HG03045 (cell line): Measurements from ENCODE around the gene CYYR1.

Experiments
- ATAC-seq: cut with Tn5 transposase; IDR thresholded peaks from one replicate; pipeline ENCODE4 v1.9.1; 2021; ENCODE audit warnings: mild to moderate bottlenecking, moderate library complexity; ENCODE audit not compliant: unreplicated experiment

CYYR1 gene

GRCh38 chr21:26443291-26443690, 129.8 kb downstream of the CYYR1 start:
- no peak for ATAC-seq

DNA sequence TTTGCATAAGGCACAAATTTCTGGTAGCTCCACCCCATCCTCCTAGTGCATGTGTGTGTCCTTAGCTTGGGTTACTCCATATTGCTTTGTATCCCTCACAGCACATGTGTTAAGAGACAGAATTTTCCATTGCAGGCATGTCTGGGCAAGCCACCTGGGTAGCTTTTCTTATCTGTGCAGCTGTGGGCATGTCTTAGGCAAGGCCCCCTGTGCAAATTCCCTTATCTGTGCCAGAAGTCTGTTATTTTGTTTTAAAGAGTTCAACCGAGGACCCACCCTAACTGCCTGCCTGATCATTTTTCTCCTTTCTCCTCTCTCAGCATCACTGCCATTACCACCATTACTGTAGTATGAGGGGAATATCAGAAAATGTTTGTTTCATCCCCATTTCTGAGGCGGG, 131.9 kb downstream of the CYYR1 start:
- no peak for ATAC-seq

DNA sequence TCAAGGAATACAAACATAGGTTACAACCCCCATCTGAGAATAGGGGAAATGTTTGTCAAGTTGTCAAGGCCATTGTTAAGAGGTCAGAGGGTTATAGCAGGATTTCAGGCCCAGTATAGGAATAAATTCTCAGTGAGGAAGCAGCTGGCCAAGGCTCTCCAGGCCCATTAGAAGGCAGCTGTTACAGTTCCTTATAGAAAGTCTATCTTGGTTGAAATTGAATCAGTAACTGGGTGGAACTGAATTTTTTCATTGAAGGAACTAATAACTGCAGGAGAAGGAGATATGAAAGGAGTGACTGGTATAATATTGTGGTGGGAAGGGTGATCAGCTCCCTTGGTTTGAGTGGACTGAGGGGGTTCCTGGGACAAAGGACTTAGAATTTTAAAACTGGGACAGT, 134.1 kb downstream of the CYYR1 start:
- ATAC-seq: no peak

DNA sequence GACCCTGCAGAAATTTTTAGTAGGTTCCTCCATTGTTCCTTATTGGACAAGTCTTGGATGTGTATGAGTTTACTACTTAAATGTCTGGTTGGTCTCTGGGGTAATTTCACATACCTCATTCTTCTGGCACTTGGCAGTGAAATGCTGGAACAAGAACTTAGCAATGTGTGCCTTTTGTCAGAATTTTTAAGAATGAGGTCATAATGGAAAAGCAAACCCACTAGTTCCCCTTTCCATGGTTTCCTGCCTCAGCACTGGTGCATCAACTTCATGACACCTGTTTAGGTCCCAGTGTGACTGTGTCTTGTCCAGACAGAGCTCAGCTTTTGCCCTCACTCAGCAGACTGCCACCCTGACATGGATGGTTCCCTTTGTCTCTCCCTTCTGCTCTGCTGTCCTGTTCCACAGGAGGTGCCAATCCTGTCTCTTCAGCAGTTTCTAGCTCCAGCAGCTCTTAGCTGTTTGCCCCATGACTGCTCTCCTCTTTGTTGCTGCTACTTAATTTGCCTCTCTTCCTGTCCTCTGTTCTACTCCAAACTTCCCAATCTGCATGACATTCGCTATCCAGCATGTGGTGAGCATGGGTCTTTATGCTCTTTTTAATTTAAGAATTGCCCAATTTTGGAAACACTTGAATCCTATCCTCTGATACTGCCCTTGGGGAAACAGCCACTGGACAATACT, 135.6 kb downstream of the CYYR1 start:
- no peak for ATAC-seq

DNA sequence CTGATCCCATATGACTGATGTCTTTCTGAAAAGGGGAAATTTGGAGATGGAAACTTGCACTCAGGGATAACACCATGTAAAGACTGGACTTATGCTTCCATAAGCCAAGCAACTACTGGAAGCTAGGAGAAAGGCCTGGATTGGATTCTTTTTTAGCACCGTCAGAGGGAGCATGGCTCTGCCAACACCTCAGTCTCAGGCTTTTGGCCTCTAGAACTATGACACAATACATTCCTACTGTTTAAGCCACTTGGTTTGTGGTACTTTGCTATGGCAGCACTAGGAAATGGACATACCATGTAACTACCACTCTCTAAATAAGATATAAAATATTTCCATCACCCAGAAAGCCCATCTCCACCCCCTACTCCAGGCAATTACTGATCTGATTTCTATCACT, 139.7 kb downstream of the CYYR1 start:
- ATAC-seq: no peak

GRCh38 chr21:26432410-26432809, 140.7 kb downstream of the CYYR1 start:
- ATAC-seq: no peak

DNA sequence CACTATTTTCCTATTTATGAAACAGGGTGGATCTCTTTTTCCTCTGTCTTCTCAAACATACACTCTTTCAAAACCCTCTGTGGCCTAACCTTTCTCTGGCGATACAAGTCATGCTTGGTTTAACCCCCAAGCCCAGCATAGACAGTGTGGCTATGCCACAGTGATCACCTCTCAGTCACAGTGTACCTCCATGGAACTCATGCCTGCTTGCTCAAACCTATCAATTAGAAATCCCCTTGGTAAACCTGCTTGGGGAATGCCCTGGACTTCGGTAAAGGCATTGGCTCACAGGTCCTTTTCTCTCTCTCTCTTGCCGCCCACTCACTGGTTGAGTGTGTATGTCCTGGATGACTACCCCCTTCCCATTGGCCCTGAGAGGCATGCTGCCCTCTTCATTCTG, 147.5 kb downstream of the CYYR1 start:
- no peak for ATAC-seq

DNA sequence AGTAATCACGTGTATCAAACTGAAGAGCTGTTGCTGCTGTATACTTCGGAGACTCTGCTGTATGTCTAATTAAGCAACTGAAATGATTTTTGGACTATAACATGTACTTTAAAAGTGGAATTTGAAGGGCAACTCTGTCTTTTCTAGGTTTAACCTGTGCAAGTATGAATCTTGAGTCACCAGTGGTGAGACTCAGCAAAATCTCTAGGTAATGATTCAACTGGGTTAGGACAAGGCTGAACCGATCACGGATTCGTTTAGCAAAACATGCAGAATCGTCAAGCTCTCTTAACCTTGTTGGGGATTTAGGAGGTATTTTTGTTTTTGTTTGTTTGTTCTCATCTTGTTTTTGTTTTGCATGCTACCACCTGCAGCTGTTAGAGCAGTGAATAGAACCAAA, 149.6 kb downstream of the CYYR1 start:
- no peak for ATAC-seq

- no peak for ATAC-seq
Observed at GRCh38 chr21:26422706-26423105, 150.4 kb downstream of the CYYR1 start.

- no peak for ATAC-seq
Observed at GRCh38 chr21:26422138-26422537, 150.9 kb downstream of the CYYR1 start.

GRCh38 chr21:26421724-26422123, 151.4 kb downstream of the CYYR1 start:
- no peak for ATAC-seq
